Globus pallidus (tissue), 1 donor: ENCODE results near the gene FRMPD4.

Source experiments
- DNase-seq: peaks from one replicate; pipeline ENCODE4 v3.0.0-alpha.2; 2015; ENCODE audit warnings: low spot score

FRMPD4 gene

DNA sequence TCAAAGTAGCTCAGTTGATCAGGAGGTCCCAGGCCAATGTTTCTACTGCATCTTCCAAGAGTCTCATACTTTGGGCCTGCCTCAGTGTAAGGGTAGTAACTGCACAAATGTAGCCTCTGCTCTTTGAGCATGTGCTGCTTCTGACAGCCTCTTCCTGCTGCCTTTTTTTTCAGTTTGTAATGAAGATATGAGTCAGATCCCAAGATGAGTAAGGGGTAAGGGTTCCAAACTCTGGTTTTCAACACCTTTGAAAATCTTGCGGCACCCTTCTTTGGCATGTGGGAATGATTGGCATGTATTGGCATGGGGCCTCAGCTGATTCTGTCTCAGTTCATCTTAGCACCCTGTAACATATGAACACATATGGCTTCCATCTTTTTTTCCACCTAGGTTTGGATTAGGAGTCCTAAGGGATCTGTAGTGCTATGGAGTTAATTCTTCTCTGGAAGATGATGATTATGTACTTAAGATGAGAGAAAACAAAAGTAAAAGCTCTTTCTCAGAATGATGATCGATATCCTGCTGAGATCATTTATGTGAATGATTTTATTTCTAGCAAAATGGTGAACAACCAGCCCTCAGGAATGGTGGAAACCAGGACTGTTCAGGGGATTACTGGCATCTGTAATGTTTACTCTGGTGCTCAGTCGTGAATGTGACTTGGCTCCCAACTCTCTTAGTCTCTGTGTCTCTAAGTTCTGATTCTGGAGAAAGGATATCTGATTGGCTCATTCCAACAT is 534.3 kb downstream of the FRMPD4 start:
- no peak for DNase-seq

DNA sequence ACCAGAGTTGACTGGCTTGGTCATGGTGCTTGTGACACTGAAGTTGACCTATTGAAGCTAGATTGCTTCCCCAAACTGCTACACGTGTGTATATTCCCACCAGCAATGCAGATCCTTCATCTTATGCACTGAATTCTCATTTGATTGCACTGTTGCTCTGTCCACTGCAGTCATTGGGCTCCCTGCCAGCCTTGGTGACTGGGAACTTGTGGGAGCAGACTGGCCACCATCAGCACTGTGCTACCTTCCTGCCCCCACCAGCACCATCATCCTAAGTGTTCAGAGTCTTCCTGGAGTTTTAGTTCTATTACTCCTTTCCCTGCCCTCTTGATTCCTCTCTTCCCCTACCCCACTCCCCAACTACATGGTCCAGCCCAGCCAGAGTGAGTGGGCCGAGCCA is 535.2 kb downstream of the FRMPD4 start:
- no peak for DNase-seq

GRCh38 chrX:12679522-12679921 is 541.2 kb downstream of the FRMPD4 start:
- no peak for DNase-seq

- DNase-seq = no peak
These were observed 542.8 kb downstream of the FRMPD4 start for GRCh38 chrX:12681047-12681446.

DNA sequence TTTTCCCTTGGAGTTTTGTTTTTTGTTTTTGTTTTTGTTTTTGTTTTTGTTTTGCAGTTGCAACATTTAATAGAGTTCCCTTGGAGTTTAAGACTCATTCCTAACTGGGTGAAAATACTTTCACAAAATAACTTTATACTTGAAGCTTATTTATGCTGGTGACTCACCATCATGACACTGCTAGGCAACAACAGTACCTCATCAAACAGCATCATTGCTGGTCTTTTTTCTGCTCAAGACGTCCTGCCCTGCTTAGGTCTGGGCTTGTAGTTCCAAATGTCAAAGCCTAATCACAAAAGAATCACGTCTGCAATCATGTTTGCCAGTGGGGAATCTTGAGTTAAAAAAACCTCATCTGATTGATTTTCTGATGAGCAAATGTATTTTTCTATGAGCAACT is 547.3 kb downstream of the FRMPD4 start:
- DNase-seq = no peak

GRCh38 chrX:12686331-12686730 is 548.1 kb downstream of the FRMPD4 start:
- DNase-seq = no peak

DNA sequence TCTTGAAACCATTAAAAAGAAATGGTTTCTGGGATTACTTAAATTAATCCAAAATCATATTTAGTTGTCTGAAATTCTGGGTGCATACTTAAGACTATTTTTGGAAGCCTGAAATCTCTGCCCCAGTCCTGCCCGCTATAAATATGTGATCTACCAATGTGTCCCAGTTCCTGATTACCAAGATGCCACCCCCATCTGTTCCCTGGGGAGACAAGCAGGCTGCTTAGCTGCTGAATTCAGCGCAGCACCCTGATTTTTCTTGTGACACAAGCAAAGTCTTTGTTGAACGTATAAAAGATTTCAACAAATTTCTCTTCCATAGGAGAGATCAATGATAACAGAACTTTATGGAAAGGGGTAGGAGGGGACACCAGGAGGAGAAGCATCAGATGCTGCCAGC is 552.4 kb downstream of the FRMPD4 start:
- no peak for DNase-seq

DNA sequence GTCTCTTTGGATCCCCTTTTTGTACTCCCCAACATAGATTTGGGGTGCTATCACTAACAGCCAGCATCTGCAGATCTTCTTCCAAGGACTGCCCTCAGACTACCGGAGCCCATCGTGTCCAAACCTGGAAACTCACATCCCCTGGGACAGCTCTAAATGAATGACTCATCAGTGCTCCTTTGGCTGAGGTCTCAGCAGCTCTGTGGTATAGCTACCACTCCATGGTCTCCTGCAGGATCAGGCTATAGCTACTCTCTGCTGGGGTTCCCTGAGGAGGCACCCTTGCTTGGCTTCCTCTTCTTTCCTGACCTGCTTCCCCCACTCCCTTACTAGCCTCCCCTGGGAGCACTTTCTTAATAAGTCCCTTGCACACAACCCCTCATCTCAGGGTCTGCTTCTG is 555.5 kb downstream of the FRMPD4 start:
- DNase-seq = no peak

DNA sequence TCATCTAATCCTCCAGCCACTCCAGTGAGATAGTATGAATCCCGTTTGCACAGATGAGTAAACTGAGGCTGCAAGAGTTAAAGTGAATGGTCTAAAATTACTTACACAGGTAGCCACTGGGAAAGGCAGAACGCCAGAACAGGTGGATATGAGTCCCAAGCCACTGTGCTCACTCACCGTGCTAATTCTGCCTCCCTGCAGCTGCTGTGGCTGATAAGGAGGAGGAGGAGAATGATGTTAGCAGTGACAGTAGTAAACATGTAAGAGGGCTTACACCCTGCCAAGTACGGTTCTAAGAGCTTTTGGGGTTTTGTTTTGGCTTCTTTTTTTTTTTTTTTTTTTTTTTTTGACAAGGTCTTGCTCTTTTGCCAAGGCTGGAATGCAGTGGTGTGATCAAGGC is 562.5 kb downstream of the FRMPD4 start:
- no peak for DNase-seq

DNA sequence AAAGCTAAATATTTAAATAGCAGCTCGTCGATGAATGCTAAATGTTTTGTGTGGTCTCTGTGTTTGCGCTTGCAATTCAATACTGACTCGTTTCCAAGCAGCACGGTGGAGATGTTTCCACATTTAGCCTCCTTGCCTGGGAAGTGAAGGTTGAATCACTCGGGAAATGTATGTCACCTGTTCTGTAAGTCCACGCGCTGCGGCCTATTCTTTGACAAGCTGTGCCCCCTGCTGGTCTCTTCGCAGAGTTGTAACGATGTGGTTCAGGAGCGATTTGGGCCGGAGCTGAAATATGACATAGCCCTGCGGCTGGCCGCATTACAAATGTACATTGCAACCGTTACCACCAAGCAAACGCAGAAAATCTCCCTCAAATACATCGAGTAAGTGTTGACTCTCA is 563.4 kb downstream of the FRMPD4 start:
- DNase-seq = peak; percentile 5

DNA sequence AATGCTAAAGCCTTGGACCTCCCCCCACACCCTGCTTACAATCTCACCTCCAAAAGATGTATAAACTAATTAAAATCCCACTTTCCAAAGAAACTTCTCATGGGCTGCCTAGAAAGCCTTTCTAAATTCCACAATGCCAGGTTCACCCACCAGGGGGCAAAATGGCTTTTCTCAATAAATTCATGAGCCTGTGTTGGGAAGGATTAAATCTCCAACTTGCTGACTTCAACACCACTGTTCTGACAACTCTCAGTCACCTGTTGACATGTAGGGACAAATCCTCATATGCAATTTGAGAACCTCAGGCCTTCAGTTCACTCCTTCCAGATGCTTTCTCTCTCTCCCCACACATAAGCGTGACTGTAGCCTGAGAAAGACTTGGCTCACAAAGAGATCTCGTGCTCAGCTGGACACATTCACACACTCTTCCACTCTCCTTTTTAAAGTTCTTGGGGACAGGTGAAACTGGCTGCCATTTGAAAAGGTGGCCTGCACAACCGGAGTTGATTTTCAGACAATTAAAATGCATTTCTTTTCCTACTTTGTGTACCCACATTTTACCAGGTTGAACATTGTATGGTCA is 564.3 kb downstream of the FRMPD4 start:
- no peak for DNase-seq

DNA sequence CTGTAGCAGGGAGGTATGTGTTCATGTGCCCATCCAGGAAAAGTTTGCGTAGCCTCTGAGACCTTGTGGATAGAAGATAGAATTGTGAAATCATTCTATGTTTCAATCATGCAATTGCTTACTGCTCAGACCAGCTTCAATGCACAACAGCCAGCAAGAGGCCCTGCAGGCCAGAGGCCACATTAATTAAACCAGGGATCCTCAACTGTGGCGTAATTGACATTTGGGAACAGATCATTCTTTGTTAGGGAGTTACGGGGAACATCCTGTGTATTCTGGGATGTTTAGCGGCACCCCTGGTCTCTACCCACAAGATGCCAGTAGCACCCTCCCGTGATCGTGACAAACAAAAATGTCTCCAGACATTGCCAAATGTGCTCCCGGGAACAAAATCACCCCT is 566.4 kb downstream of the FRMPD4 start:
- no peak for DNase-seq

DNA sequence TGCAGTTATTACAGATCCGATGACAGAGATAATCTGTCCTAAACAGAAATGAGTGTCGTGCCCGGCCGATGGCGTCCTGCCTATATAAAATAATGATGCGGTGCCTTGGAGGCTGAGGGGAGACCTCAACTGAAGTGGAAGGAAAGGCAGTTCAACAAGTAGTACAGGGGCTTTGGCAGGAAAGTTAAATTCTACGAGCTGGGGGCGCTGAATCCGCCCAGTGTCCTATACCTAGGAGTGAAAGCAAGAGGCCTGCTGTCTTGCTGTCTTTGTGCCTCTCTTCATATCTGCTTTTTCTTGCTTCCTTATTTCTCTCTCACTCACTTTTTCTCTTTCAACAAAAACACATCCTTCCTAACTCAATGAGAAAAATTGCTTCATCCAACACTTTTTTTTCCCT is 570.8 kb downstream of the FRMPD4 start:
- DNase-seq = no peak

GRCh38 chrX:12711435-12712040 is 573.3 kb downstream of the FRMPD4 start:
- DNase-seq = no peak

DNA sequence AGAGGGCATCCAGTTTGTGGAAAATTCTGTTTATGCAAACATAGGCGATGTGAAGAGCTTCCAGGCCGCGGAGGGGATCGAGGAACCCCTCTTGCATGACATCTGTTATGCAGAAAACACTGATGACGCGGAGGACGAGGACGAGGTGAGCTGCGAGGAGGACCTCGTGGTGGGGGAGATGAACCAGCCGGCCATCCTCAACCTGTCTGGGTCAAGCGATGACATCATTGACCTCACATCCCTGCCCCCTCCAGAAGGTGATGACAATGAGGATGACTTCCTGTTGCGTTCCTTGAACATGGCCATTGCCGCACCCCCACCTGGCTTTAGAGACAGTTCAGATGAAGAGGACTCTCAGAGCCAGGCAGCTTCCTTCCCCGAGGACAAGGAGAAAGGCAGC is 578.3 kb downstream of the FRMPD4 start:
- no peak for DNase-seq

GRCh38 chrX:12719837-12720236 is 581.6 kb downstream of the FRMPD4 start:
- DNase-seq = no peak

DNA sequence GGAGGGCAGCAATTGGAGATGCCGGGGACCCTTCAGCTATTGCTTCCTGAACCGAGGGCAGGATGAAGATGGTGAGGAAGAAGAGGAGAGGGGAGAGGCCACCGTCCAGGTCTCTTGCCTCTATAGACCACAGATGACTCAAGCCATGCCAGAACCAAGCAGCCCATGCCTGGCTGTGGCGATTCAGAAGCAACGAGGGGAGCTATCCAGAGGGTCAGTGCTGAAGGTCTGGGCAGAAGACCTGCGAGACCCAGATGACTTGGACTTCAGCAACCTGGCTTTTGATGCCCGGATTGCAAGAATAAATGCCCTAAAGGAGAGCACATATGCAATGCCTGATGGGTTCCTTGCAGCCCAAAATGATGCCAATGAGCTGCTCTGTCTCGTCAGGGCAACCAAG is 582.8 kb downstream of the FRMPD4 start:
- no peak for DNase-seq

- no peak for DNase-seq
These were observed 584.0 kb downstream of the FRMPD4 start for GRCh38 chrX:12722314-12722713.

GRCh38 chrX:12741416-12741815 is 603.1 kb downstream of the FRMPD4 start:
- DNase-seq = no peak

GRCh38 chrX:12747433-12747832 is 609.2 kb downstream of the FRMPD4 start:
- DNase-seq = no peak

DNA sequence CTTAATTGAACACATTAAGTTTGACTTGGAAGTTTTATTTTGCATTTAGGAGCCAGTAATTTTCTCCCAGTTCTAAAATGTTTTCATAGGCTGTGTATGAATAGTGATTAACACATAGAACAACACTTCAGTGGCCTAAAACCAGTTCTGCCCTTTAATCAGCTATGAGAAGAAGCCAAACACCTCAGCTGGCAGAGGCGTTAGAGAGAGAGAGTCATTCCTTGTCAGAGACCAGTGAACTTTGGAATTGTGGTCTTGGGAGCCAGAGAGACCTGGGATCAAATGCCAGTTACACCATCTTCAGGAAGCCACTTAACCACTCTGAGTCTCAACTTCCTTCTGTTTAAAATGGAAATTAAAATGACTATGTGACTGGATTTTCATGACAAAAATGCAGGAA is 613.6 kb downstream of the FRMPD4 start:
- no peak for DNase-seq

- DNase-seq = no peak
These were observed 615.1 kb downstream of the FRMPD4 start for GRCh38 chrX:12753366-12753765.

DNA sequence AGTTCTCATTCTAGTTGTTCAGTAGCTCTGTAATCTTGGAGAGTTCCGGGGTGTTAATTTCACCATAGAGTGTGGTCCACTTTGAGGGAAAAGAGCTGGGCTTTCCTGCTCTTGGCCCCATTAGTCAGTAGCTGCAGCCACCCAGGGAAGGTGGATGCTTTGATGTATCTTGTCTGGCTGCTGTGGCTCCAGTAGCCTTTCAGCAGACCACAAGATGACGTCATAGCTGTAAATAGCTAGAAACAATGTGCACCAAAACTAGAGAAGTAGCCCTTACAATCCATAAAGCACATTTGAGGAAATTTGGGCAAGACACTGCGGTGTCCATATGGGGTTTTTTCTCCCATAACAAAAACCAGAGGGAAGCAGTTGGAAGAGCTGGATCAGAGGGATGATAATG is 620.0 kb downstream of the FRMPD4 start:
- no peak for DNase-seq

- no peak for DNase-seq
These were observed 629.6 kb downstream of the FRMPD4 start for GRCh38 chrX:12767856-12768255.
